ENCODE data around the gene OPRL1. TPM values are rescaled to one million over a fixed set of nuclear protein-coding genes. Genes with fewer than 3 reads are reported as not detected.

Gene OPRL1
- total RNA-seq, 1 experiment from 2014 or later = 0.59 TPM

GRCh38 chr20:64049060-64049877, 30.6 kb upstream of the OPRL1 start, which contains the start of gene SOX18:
Gene SOX18 (minus strand): TSS chr20:64049639. CDS start chr20:64049516, 123 bp downstream.
- peak in 1 of 2 experiments; percentile 77 for DNase-seq
- peak within 1 kb of the TSS; percentile 38 for H3K4me3 ChIP-seq (ENCODE audit: low read depth, low read length)
- no TSS peak for BruUV-seq (replicated peaks)
- peak within 1 kb of the TSS; percentile 61 for H3K4me3 Mint-ChIP-seq (ENCODE audit: unreplicated experiment)
- CTCF ChIA-PET = interaction anchor here (8.0 kb wide), 1 partner anchor 11 kb away, joined by 64 read pairs; no protein-coding TSS in a partner anchor
- H3K36me3 Mint-ChIP-seq (ENCODE audit: insufficient read depth, unreplicated experiment) = no peaks in the 10 kb centered on the region
- no peaks in the 10 kb centered on the region for H3K36me3 ChIP-seq (ENCODE audit: control insufficient read depth, insufficient read depth, low read length)
- no peaks in the 10 kb centered on the region for H3K4me1 Mint-ChIP-seq (ENCODE audit: low read depth, unreplicated experiment)
- intact Hi-C loops (cut with micrococcal nuclease; ENCODE audit: unreplicated experiment) = loop anchor here (1.0 kb wide), 1 partner anchor 14 kb away; the partner anchor contains the start of gene TCEA2
- H3K27me3 ChIP-seq (replicated peaks; ENCODE audit: control insufficient read depth, insufficient read depth, low read length) = peaks cover 1% of the 10 kb centered on the region
- peaks cover 3% of the 10 kb centered on the region for H3K4me1 ChIP-seq
- no peaks in the 10 kb centered on the region for H3K9me3 ChIP-seq
- no peak within 1 kb of the TSS for H3K27ac Mint-ChIP-seq (ENCODE audit: unreplicated experiment)
- POLR2A ChIA-PET = interaction anchor here (1.3 kb wide), 1 partner anchor 13 kb away, joined by 6 read pairs; the partner anchor contains the start of gene TCEA2
- H3K27me3 Mint-ChIP-seq (ENCODE audit: insufficient read depth, unreplicated experiment) = peaks cover 21% of the 10 kb centered on the region
- no peaks in the 10 kb centered on the region for H3K9me3 Mint-ChIP-seq (ENCODE audit: unreplicated experiment)
- TF ChIP-seq CTCF (IDR thresholded peaks at IDR 0.05; ENCODE audit: insufficient read depth in 1 of 2, low read depth in 1 of 2, low read length in 1 of 2, severe bottlenecking in 1 of 2, unreplicated experiment in 1 of 2) = peak in 1 of 2 experiments; percentile 21

- Mint-ChIP-seq H3K9me3 (ENCODE audit: unreplicated experiment) (no peaks in the 10 kb centered on the region), H3K27me3 (ENCODE audit: insufficient read depth, unreplicated experiment) (peaks cover 21% of the 10 kb centered on the region), H3K4me1 (ENCODE audit: low read depth, unreplicated experiment) (no peaks in the 10 kb centered on the region), H3K4me3 (ENCODE audit: unreplicated experiment) (peak overlapping the region; percentile 17), H3K27ac (ENCODE audit: unreplicated experiment) (no peak overlapping the region), H3K36me3 (ENCODE audit: insufficient read depth, unreplicated experiment) (peaks cover under 1% of the 10 kb centered on the region)
- ChIA-PET POLR2A (interaction anchor here (1.3 kb wide), 1 partner anchor 13 kb away, joined by 6 read pairs; the partner anchor contains the start of gene TCEA2), CTCF (interaction anchor here (1.3 to 8.0 kb wide), 2 partner anchors 11 to 34 kb away, joined by 3 to 64 read pairs; no protein-coding TSS in a partner anchor)
- no peaks in the 10 kb centered on the region for H3K36me3 ChIP-seq (ENCODE audit: control insufficient read depth, insufficient read depth, low read length)
- peaks cover 1% of the 10 kb centered on the region for H3K27me3 ChIP-seq (replicated peaks; ENCODE audit: control insufficient read depth, insufficient read depth, low read length)
- no peak for DNase-seq
- no peak for TF ChIP-seq CTCF (IDR thresholded peaks at IDR 0.05; ENCODE audit: insufficient read depth in 1 of 2, low read depth in 1 of 2, low read length in 1 of 2, severe bottlenecking in 1 of 2, unreplicated experiment in 1 of 2)
- peaks cover 3% of the 10 kb centered on the region for H3K4me1 ChIP-seq
- peak overlapping the region; percentile 9; the same call in 1 of the 2 replicates for H3K4me3 ChIP-seq (ENCODE audit: low read depth, low read length)
- intact Hi-C loops (cut with micrococcal nuclease; ENCODE audit: unreplicated experiment) = loop anchor here (1.0 kb wide), 1 partner anchor 13 kb away; the partner anchor contains the start of gene TCEA2
- H3K9me3 ChIP-seq = no peaks in the 10 kb centered on the region
- BruUV-seq (replicated peaks) = no TSS peak
Measured at GRCh38 chr20:64049878-64050260, 30.0 kb upstream of the OPRL1 start.

- Mint-ChIP-seq H3K4me3 (ENCODE audit: unreplicated experiment) (peak overlapping the region; percentile 46), H3K9me3 (ENCODE audit: unreplicated experiment) (no peaks in the 10 kb centered on the region), H3K27me3 (ENCODE audit: insufficient read depth, unreplicated experiment) (peaks cover 21% of the 10 kb centered on the region), H3K4me1 (ENCODE audit: low read depth, unreplicated experiment) (no peaks in the 10 kb centered on the region), H3K36me3 (ENCODE audit: insufficient read depth, unreplicated experiment) (peaks cover 6% of the 10 kb centered on the region), H3K27ac (ENCODE audit: unreplicated experiment) (no peak overlapping the region)
- POLR2A ChIA-PET = interaction anchor here (1.3 kb wide), 1 partner anchor 12 kb away, joined by 6 read pairs; the partner anchor contains the start of gene TCEA2
- H3K4me3 ChIP-seq (ENCODE audit: low read depth, low read length) = no peak overlapping the region
- peaks cover 3% of the 10 kb centered on the region for H3K4me1 ChIP-seq
- peaks cover 1% of the 10 kb centered on the region for H3K27me3 ChIP-seq (replicated peaks; ENCODE audit: control insufficient read depth, insufficient read depth, low read length)
- no peaks in the 10 kb centered on the region for H3K9me3 ChIP-seq
- DNase-seq = no peak
- CTCF ChIA-PET = interaction anchor here (1.3 to 8.0 kb wide), 2 partner anchors 12 to 33 kb away, joined by 3 to 64 read pairs; no protein-coding TSS in a partner anchor
- BruUV-seq (replicated peaks) = no TSS peak
- H3K36me3 ChIP-seq (ENCODE audit: control insufficient read depth, insufficient read depth, low read length) = no peaks in the 10 kb centered on the region
- no peak for TF ChIP-seq CTCF (IDR thresholded peaks at IDR 0.05; ENCODE audit: insufficient read depth in 1 of 2, low read depth in 1 of 2, low read length in 1 of 2, severe bottlenecking in 1 of 2, unreplicated experiment in 1 of 2)
- intact Hi-C loops (cut with micrococcal nuclease; ENCODE audit: unreplicated experiment) = no loop called here
Measured at GRCh38 chr20:64050261-64051032, 29.4 kb upstream of the OPRL1 start.

Data from Caco-2 (cell line).